ENCODE data around the gene GDI1.

DNA sequence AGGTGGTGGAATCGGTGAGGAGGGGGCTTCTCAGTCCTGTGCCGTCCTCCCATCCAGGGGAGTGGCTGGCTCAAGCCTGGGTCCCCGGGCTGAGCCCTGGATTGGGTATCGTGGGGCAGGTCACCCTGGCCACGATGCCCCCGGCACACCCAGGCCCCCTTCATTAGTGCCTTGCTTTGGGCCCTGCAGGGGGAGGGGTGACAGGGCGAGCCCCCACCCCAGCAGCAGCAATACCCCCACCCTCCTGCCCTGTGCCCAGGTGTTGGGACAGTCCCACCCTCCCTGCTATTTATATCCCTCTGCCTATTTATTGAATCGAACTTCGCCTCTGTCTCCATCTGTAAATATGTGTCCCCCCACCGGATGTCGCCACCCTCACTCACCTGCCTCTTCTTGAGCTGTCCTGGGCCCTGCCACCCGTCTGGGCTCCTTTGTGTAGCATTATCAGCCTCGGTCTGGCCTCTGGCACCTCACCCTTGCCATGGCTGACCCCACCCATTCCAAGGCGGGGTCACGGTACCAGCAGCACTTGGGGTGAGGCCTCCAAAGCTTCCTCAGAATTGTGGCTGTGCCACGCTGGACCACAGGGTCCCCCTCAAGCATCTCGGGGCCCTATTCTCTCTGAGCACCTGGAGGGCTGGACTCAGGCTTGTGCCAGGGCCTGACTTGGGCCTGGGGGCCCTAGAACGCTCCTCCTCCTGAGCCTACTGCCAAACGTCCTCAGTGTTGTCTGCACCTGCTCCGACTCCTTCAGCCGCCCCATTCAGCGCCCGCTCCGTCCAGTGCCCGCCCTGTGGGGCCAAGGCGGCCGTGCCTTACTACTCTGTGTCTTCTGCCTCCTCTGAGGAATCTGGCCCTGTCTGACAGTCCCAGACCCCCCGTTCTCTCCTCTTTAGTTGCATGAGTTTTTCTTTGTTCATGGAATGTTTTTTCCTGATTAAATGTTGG, 36.0 kb downstream of the GDI1 start:
- TF ChIP-seq YY1 (IDR thresholded peaks at IDR 0.05; ENCODE audit: insufficient read depth, insufficient read length) (no peak), ZNF274 (IDR thresholded peaks at IDR 0.05; ENCODE audit: low read depth, low read length) (no peak)
